Thyroid gland (tissue), 4 donors: ENCODE results near the gene NFATC2.

ENCODE experiments used
- POLR2A ChIP-seq, 2 donors: fragments of 450-650 bp; IDR thresholded peaks; one replicate each; pipeline ENCODE4 v1.6.1; 2017; ENCODE audit warnings: antibody characterized with exemption in 2 of 2, mild to moderate bottlenecking in 2 of 2, moderate library complexity in 1 of 2
- TF ChIP-seq, protein P1 (sequence below), 6 experiments: fragments of 200-600 bp in 3 of 6; fragments of 450-650 bp in 3 of 6; sonication (generic) in 3 of 6; IDR thresholded peaks; one replicate each; pipeline ENCODE4 v1.5.1; 2016 to 2019; ENCODE audit warnings: antibody characterized with exemption in 6 of 6, mild to moderate bottlenecking in 2 of 6, inconsistent platforms in 1 of 6, moderate library complexity in 1 of 6

DNA sequence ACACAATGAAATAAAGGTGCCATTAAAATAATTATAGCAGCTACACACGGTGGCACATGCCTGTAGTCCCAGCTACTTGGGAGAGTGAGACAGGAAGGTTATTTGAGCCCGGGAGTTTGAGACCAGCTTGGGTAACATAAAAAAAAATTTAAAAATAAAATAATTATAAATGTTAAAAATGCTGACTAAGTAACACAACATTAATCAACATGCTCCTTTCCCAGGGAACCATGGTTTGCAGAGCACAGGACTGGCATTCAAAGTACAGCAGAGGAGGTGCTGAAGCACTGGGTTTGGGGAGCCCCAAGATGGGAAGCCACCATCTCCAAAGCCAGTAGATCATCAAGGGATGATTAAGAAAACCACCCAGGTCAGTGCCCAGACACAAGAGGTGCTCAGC, 51.9 kb downstream of the NFATC2 start:
- no peak for TF ChIP-seq POLR2A (IDR thresholded peaks at IDR 0.05)
- TF ChIP-seq, protein P1, sequence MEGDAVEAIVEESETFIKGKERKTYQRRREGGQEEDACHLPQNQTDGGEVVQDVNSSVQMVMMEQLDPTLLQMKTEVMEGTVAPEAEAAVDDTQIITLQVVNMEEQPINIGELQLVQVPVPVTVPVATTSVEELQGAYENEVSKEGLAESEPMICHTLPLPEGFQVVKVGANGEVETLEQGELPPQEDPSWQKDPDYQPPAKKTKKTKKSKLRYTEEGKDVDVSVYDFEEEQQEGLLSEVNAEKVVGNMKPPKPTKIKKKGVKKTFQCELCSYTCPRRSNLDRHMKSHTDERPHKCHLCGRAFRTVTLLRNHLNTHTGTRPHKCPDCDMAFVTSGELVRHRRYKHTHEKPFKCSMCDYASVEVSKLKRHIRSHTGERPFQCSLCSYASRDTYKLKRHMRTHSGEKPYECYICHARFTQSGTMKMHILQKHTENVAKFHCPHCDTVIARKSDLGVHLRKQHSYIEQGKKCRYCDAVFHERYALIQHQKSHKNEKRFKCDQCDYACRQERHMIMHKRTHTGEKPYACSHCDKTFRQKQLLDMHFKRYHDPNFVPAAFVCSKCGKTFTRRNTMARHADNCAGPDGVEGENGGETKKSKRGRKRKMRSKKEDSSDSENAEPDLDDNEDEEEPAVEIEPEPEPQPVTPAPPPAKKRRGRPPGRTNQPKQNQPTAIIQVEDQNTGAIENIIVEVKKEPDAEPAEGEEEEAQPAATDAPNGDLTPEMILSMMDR (IDR thresholded peaks at IDR 0.05): no peak
